Esophagus muscularis mucosa (tissue), 4 donors: Measurements from ENCODE around the gene KCNJ10.

Experiments
- EP300 ChIP-seq: sonication (generic); formaldehyde crosslinking; IDR thresholded peaks from one replicate; pipeline ENCODE4 v1.6.1; 2017; ENCODE audit warnings: antibody characterized with exemption
- POLR2AphosphoS5 ChIP-seq, 2 donors: sonication (generic); formaldehyde crosslinking; IDR thresholded peaks; one replicate each; pipeline ENCODE4 v1.6.1; 2017; ENCODE audit warnings: antibody characterized with exemption in 2 of 2
- TF ChIP-seq, protein P1 (sequence below), 3 experiments: fragments of 200-600 bp in 2 of 3; fragments of 450-650 bp in 1 of 3; sonication (generic) in 2 of 3; IDR thresholded peaks; one replicate each; pipeline ENCODE4 v1.5.1; 2017 to 2019; ENCODE audit warnings: antibody characterized with exemption in 3 of 3, mild to moderate bottlenecking in 2 of 3, moderate library complexity in 1 of 3

GRCh38 chr1:160093624-160094290, 23.8 kb upstream of the KCNJ10 start:
- TF ChIP-seq, protein P1, sequence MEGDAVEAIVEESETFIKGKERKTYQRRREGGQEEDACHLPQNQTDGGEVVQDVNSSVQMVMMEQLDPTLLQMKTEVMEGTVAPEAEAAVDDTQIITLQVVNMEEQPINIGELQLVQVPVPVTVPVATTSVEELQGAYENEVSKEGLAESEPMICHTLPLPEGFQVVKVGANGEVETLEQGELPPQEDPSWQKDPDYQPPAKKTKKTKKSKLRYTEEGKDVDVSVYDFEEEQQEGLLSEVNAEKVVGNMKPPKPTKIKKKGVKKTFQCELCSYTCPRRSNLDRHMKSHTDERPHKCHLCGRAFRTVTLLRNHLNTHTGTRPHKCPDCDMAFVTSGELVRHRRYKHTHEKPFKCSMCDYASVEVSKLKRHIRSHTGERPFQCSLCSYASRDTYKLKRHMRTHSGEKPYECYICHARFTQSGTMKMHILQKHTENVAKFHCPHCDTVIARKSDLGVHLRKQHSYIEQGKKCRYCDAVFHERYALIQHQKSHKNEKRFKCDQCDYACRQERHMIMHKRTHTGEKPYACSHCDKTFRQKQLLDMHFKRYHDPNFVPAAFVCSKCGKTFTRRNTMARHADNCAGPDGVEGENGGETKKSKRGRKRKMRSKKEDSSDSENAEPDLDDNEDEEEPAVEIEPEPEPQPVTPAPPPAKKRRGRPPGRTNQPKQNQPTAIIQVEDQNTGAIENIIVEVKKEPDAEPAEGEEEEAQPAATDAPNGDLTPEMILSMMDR (IDR thresholded peaks at IDR 0.05), result no peak
- TF ChIP-seq POLR2AphosphoS5 (IDR thresholded peaks at IDR 0.05) (no peak), EP300 (no peak)
